GM18870 (cell line): ENCODE results near the gene PFDN4.
"Not testable (repeated sequence)": the region's sequence is repeated elsewhere in the genome, so short reads cannot be mapped to it uniquely, and the experiment has no call there.

Experiments used
- ATAC-seq: cut with Tn5 transposase; IDR thresholded peaks from one replicate; pipeline ENCODE4 v1.9.1; 2021; ENCODE audit warnings: moderate library complexity; ENCODE audit not compliant: unreplicated experiment

The PFDN4 gene

DNA sequence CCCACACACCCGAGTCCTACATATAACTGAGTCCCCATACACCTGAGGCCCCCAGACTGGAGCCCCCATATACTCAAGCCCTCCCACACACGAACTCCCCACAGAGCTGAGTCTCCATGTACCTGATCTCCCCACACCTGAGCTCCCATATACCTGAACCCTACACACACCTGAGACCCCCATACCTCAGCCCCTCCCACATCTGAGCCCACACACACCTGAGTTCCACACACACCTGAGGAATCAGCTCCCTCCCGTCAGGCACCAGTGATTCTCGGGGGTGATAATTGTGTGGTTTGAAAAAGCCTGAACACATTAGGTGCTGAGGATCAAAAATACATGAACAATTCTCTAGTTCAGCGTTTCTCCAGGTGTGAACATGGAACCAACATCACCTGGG, 15.4 kb downstream of the PFDN4 start:
- ATAC-seq, result no peak

DNA sequence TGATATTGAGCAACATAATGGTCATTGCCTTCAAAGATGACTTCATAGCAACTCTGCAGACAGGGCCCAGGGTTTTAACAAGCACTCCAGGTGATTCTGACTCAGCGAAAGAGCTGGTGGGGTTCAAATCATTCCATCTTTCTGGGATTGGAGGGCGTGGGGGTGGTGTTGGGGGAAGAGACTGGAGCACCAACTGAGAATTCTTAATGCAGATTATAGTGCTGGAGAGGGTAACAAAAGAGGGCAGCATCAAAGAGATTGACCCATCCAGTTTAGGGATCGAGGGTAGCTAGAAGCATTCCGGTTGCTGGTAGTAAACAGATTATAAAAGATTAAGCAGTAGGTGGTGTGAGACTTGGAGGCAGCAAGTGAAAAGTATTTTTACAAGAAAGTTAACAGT, 15.9 kb downstream of the PFDN4 start:
- ATAC-seq, result no peak

DNA sequence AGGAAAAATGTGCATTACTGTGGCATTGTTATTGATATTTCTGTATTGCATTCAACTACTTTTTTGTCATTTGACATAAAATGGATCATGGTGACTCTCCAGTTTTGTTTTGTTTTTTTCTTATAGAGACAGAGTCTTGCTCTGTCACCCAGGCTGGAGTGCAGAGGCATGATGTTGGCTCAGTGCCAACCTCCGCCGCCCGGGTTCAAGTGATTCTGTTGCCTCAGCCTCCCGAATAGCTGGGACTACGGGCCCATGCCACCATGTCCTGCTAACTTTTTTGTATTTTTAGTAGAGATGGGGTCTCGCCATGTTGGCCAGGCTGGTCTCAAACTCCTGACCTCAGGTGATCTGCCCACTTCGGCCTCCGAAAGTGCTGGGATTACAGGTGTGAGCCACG, 16.8 kb downstream of the PFDN4 start:
- not testable (repeated sequence) for ATAC-seq

DNA sequence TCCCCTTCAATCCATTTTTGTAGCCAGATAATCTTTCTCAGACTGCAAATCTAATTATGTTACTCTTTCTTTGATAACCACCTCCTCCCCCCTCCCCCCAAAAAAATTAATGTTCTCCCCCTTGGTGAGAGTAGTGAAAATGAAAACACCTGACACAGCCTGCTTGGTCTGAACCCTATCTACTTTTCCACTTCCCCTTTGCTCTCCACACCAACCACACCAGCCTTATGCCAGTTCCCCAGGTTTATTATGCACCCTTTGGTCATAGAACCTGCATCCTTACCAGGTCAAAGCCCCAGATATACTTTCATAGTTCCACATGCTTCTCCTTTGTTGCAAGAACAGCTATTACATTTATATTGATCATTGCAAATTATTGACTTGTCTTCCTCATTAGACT, 19.4 kb downstream of the PFDN4 start:
- ATAC-seq, result peak; percentile 88

DNA sequence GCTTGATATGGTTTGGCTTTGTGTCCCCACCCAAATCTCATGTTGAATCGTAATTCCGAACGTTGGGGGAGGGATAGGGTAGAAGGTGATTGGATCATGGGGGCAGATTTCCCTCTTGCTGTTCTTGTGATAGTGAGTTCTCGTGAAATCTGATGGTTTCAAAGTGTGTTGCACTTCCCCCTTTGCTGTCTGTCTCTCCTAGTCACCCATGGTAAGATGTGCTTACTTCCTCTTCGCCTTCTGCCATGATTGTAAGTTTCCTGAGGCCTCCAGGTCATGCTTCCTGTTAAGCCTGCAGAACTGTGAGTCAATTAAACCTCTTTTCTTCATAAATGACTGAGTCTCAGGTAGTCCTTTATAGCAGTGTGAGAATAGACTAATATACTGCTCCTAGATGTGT, 19.9 kb downstream of the PFDN4 start:
- no peak for ATAC-seq

DNA sequence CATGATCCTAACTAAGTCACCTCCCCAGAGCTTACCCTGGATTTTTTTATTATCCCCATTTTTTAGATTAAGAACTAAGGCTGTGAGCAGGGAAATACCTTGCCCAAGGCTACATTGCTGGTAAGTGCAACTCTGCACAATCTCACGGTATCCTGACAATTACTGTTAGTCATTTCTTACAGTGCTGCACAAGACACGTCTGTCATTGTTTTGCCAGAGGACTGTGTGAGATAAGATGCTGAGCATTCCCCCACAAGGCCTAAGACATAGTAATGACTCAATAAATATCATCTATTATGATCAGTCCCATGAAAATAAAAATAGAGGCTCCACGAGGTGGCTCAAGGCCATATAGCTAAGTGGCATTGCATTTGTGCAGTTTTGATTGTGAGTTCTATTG, 21.0 kb downstream of the PFDN4 start:
- ATAC-seq, result no peak

DNA sequence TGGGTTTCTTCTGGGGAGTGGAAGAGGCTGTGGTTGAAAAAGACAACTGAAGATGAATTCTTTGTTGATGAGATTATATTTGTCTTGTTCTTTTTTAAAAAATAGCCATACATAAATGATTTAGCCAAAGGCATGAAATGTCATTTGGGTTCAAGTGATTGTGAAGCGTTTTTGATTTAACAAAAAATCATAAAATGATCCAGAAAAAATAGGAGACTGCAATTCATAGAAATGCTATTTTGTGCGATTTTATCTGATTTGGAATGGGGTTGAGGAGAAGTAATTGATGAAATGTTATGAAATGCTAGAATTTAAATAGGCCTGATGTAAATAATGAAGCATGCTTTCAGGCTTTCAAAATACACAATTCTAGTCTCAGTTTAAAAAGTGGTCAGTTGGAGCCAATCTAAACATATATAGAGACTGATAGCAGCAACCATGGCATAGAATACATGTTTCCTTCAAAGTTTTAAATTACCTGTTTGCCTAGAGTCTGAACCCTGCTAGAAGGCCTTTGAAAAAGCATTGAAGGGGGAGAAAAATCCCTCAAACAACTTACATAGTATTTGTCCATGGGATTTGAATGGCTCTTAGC, 21.8 kb downstream of the PFDN4 start:
- no peak for ATAC-seq

DNA sequence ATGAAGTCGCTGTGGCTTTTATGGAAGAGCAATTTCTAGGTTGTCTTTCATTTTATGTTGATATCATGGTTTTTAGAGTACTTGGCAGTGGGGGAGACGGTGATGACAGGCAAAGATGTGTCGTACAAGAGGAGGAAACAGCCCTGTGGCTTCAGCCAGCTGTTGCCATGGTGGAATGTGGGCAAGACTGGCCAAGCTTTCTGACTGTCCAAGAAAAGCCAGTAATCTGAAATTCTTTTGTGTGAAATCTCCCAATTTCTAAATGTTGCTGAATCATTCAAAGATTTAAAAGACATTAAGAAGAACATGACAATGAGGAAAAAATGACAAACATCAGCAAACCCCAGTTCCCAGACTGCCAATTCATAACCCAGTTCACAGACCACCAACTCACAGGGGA, 23.1 kb downstream of the PFDN4 start:
- ATAC-seq, result no peak

DNA sequence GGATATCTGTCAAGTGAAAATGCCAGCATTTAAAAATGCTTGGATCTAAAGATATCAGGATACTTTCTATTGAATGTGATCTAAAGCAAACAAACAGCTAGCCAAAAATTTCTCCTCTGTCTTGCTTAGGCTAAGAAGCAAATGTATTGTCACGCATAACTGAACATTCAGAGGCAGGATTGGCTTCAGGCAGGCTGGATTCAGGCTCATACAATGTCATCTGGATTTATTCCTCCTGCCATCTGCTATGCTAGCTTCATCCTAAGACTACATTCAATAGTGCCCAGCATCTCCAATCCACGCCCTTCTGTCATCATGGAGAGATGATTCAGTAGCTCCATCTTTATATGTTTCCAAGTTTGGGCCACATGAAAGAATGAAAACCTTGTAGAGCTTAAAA, 27.1 kb downstream of the PFDN4 start:
- ATAC-seq, result no peak

DNA sequence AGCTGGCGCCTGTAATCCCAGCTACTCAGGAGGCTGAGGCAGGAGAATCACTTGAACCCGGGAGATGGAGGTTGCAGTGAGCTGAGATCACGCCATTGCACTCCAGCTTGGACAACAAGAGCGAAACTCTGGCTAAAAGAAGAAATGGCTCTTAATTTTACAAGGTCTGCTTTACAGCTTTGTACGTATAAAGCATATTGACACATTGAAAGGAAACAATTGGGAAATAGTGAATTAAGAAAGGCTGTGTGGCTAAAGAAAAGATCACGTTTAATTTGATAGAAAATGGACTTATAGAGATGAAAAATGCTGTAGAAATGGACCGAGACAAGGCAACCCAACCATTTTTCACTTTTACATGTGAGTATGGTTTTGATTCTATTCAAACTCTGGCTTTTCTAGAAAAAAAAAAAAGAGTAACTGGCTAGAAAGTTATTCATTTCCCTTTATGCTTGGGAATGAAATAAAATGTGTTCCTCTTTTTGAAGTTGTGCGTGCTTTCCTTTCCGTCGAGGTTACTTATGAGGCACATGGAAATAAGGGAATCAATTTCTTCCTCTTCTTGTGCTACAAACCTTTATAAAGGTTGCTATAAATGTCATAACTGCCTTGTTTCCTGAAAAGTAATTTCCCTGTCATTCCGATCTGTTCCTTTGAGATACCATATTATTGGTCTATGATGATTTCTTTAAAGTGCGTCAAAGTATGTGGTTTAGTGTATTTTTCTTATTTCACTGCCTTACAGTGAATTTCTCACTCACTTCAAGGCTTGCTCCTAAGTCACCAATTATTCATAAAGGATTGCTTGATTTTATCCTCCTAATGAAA, 29.4 kb downstream of the PFDN4 start:
- no peak for ATAC-seq

DNA sequence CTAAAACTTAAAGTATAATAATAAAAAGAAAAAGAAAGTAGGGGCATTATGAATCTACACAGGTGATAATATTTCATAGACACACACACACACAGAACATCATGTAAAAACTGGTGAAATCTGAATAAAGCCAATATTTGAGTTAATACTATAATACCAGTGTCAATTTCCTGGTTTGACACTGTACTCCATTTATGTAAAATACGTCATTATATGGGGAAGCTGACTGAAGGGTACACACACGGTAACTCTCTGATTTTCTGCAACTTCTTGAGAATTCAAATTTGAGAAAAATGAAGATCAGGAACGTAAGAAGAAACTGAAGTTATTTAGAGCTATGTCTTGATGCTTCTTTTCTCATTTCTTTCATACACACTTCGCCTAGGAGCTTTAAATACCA, 36.2 kb downstream of the PFDN4 start:
- ATAC-seq, result no peak

DNA sequence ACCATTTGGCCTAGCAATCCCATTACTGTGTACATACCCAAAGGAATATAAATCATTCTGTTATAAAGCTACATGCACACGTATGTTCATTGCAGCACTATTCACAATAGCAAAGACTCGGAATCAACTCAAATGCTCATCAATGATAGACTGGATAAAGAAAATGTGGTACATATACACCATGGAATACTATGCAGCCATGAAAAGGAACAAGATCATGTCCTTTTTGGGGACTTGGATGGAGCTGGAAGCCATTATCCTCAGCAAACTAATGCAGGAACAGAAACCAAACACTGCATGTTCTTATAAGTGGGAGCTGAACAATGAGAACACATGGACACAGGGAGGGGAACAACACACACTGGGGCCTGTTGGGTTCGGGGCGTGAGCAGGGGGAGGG, 40.8 kb downstream of the PFDN4 start:
- ATAC-seq, result not testable (repeated sequence)

DNA sequence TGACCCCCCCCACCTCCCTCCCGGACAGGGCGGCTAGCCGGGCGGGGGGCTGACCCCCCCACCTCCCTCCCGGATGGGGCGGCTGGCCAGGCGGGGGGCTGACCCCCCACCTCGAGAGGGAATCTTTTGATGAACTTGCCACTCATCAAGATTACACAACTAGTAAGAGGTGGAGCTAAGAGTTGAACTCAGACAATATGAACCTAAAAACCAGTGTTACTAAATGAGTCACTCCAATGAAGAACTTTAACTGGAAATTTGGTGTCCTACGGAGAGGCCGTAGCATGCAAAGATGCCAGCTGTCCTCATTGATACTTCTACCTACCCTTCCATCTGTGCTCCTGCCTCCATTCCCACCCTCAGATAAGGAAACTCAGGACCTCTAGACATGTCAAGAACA, 42.8 kb downstream of the PFDN4 start:
- no peak for ATAC-seq

DNA sequence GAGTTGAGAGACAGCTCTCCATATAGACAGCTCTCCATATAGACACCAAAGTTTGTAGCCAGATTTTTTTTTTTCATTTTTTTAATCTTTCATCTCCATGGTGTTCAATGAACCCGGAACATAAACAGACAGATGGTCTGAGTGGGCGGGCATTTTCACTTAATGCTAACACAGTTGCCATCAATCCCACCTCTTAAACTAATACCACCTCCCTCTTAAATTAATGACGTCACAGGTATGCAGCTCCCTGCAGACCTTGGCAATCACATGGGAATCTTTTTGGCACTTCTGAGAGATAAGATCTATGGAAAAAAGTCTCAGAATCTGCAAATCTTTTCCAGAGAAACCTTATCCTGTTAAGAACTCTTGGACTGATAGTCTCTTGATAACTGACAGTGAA, 43.2 kb downstream of the PFDN4 start:
- ATAC-seq, result no peak

DNA sequence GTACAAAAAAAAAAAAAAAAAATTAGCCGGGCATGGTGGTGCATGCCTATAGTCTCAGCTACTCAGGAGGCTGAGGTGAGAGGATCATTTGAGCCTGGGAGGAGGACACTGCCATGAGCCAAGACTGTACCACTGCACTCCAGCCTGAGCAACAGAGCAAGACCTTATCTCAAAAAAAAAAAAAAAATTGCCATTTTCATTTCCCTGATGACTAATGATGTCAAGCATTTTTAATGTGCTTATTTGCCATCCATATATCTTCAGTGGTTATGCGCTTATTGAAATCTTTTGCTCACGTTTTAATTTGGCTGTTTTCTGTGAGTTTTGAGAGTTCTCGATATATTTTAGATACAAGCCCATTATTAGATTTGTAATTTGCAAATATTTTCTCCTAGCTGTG, 46.7 kb downstream of the PFDN4 start:
- ATAC-seq, result no peak

DNA sequence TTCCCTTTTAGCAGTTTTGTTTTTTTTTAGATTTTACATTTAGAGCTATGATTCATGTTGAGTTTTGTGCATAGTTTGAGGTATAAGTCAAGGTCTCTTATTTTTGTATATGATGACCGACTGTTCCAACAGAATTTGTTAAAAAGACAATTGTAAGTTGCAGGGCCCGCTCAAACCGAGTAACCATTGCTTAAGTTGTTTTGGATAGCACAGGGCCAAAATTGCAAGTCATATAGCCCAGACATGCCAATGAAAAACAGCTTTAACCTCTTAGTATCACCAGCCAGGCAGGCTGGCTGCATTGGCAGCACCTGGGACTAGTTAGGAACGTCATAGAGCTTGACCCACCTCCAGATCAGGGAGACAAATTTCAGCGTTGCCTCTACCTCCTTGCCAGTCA, 47.3 kb downstream of the PFDN4 start:
- no peak for ATAC-seq

DNA sequence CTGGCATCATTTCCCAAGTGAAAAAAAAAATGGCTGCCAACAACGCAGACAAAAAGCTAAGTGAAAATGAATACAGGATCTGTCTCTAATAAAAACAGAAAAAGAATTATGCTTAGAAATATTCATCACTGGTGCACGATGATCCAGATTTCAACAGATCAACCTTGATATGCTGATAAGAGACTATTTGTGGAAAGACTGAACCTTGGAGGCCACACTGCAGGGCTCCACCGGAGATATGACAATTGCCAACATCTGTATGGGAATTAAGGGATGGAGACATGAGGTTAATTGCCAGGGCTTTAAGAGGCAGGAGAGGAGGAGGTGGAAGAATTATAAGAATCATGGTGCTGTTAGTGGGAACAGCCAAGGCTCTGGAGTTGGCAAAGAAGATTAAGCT, 48.3 kb downstream of the PFDN4 start:
- no peak for ATAC-seq

DNA sequence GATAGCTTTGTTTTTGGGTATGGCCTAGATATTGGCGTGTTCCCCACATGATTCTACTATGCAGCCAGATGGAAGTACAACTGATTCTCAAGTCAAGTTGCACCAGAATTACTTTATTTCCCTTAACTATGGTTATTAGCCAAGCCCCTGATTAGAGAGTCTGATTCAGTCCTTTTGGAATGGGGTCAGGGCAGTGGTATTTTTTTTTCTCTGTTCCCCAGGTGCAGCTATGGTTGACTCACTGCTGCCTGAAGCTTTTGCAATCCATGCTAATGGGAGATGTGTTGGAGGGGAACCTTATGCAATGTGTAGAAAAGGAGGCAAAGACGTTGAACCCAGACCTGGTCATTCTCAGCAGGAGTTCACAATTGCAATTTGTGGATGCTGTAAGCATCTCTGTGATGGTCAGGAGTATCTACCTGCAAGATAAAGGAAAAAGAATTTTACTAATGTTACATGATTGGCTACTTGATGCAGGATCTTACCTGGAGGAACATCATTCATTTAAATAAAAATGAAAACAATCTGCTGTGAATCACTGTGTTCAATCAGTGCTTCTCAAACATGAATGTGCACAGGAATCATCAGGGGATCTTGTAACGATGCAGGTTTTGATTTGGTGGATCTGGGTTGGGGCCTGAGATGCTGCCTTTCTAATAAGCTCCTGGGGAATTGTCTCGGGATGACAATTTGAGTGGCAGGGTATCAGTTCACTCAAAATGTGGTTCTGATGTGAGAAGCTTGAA, 49.4 kb downstream of the PFDN4 start:
- ATAC-seq, result no peak

DNA sequence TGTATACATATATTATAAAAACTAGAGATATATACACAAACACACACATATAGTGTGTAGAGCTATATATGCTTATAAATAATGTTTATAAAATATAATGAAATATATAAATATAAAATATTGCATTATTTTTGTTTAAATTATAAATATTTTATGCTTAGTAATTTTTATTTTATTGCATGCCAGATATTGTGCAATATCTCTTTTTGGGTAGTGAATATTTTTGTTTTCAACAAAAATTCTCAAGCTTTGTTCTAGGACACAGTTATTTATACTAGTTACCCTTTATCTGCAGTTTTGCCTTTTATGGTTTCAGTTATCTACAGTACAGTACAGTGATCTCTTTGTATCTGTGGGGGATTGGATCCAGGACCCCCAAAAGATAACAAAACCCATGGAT, 52.2 kb downstream of the PFDN4 start:
- no peak for ATAC-seq

DNA sequence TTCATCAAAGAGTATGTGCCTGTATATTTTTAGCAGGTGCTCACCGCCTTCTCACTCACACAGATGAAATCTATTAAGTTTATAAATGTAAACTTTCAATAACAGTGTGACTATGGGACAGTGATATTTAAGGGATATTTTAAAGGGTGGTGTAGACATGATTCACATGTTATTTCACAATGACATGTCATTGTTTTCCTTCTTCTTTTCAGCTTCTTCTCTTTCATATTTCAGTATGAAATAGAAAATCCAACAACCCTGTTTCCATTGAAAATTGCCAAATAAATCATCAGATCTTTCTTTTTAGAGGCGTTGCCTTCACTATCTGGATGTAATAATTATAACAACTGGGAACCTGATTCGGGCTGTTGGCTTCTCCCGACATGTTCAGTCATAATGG, 54.8 kb downstream of the PFDN4 start:
- ATAC-seq, result no peak

DNA sequence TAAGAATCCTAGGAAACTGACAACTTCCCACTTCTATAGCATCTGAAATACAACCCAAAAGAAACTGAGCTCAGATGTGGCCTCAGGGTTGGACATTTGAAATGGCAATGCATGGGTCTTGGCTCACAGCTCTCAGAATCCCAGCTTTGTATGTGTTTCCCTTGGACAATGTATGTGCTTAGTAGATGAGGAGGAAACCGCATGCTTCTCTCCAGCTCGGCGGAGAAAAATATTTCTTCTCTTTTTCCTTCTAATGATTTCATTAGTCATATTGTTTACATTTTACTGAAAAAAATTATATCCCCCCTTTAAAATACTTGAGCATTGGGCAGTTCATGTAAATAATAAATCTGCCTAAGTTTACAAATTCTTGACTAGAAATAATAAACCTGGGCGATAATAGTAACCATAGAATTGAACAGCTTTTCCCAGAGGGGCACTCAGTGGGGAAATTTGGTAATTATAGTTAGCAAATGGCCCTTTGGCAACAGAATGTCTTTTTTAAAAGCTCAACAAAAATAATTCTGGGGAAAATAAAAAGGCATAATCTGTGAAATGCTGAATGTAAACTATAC, 55.3 kb downstream of the PFDN4 start:
- ATAC-seq, result no peak

DNA sequence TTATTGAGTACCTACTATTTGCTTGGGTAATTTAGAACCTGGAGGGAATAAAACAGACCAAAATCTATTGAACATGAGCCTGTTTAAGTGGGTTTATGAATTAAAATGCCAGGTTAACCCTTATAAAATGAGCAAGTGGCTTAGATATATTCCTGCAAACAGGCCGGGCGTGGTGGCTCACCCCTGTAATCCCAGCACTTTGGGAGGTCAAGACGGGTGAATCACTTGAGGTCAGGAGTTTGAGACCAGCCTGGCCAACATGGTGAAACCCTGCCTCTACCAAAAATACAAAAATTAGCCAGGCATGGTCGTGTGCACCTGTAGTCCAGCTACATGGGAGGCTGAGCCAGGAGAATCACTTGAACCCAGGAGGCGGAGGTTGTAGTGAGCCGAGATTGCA, 57.9 kb downstream of the PFDN4 start:
- not testable (repeated sequence) for ATAC-seq
